Loucy (cell line): ENCODE data around the gene GPC5.

Experiments
- CTCF ChIP-seq: fragments of 200-600 bp; sonication (generic); conservative IDR thresholded peaks from 2 replicates; pipeline ENCODE4 v1.5.1; 2014; ENCODE audit warnings: mild to moderate bottlenecking, antibody characterized with exemption, low read length
- EZH2phosphoT487 ChIP-seq: fragments of 200-600 bp; IDR thresholded peaks from 2 replicates; pipeline ENCODE4 v1.6.1; 2018; ENCODE audit warnings: antibody characterized with exemption, mild to moderate bottlenecking, moderate library complexity, borderline replicate concordance

DNA sequence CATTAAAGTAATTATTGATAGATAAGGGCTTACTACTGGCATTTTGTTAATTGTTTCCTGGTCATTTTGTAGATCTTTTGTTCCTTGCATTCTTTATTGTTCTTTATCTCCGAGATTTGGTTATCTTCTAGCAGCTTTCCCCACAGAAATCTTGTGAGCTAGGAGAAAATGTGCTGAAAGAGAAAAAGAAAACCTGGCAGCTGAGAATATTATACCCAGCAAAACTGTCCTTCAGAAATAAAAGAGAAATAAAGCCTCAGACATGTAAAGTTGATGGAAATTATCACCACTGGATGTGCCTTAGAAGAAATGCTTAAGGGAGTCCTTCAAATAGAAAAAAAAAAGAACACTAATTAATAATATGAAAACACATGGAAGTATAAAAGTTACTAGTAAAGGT lies 1363.3 kb downstream of the GPC5 start:
- TF ChIP-seq CTCF (no peak), EZH2phosphoT487 (no peak)
